ENCODE results near the gene IMMP2L. TPM values are rescaled to one million over a fixed set of nuclear protein-coding genes. Genes with fewer than 3 reads are reported as not detected.

The IMMP2L gene
- total RNA-seq, 1 donor from 2014 or later = 31.9 TPM

GRCh38 chr7:110988348-110988747 lies 573.9 kb downstream of the IMMP2L start:
- no peak for DNase-seq
- Mint-ChIP-seq H3K9me3 (no peaks in the 10 kb centered on the region), H3K4me3 (no peak overlapping the region), H3K27me3 (no peaks in the 10 kb centered on the region), H3K27ac (no peak overlapping the region), H3K36me3 (ENCODE audit: low read depth) (no peaks in the 10 kb centered on the region), H3K4me1 (no peaks in the 10 kb centered on the region)
- intact Hi-C loops (cut with micrococcal nuclease) = no loop called here
- ChIA-PET CTCF (no interaction called here), POLR2A (no interaction called here)
- ATAC-seq (ENCODE audit: low read depth) = no peak
- no peak for TF ChIP-seq CTCF (IDR thresholded peaks at IDR 0.05)

DNA sequence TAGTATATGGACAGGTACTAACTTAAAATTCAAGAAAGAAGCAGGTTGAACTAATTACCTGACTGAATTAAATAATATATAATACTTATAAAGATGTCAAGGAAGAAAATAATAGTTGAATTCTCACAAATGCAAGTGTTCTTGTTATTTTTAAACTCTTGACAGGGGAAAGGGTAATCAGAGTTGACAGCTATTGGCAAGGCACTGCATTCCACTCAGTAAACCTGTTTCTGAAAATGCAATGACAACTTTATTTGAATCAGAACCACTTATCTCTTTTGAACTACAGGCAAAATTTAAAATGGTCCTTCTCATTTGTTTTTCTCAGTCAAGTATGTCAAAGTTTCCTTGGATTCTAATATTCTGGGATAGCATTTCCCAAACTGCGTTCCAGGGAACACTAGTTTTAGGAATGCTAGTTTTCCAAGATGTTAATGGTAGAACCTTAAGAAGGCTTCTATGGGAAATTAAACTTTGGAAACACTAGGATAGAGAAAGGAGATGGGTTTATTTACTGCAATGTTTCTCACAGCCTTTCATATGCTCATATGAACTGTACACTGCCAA lies 575.1 kb downstream of the IMMP2L start:
- Mint-ChIP-seq H3K27ac (no peak overlapping the region), H3K9me3 (no peaks in the 10 kb centered on the region), H3K36me3 (ENCODE audit: low read depth) (no peaks in the 10 kb centered on the region), H3K4me1 (no peaks in the 10 kb centered on the region), H3K4me3 (no peak overlapping the region), H3K27me3 (no peaks in the 10 kb centered on the region)
- CTCF ChIA-PET = no interaction called here
- no peak for TF ChIP-seq CTCF (IDR thresholded peaks at IDR 0.05)
- intact Hi-C loops (cut with micrococcal nuclease) = no loop called here
- ATAC-seq (ENCODE audit: low read depth) (no peak), DNase-seq (no peak)
- POLR2A ChIA-PET = no interaction called here

DNA sequence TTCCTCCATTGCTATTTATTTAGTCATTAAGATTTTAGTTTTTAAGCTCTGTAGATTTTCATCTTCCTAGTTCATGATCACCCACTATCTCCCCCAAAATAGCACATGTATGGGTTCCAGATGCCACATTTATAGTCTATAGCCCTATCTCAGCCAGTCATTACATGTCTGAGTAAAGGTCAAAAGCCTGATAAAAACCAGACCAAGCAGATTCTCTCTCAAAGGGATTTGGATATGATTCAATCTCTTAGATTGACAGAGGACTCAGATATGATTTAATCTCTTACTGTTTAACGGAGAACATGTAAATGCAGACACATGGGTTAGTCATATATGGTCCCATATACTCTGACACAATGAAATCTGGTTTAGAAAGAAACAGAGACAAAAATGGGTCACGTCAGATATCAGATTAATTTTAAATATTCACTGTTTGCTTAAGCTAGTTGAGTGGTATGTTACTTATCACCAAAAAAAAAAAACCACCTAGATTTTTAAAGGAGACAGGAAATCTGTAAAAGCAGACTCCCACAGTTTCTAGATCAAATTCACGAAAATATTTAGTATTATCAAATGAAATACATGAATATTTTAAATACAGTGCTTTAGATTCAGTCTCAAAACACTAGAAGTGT lies 578.4 kb downstream of the IMMP2L start:
- Mint-ChIP-seq H3K27me3 (no peaks in the 10 kb centered on the region), H3K9me3 (no peaks in the 10 kb centered on the region), H3K4me3 (no peak overlapping the region), H3K4me1 (no peaks in the 10 kb centered on the region), H3K27ac (no peak overlapping the region), H3K36me3 (ENCODE audit: low read depth) (no peaks in the 10 kb centered on the region)
- DNase-seq (no peak), ATAC-seq (ENCODE audit: low read depth) (no peak)
- ChIA-PET CTCF (no interaction called here), POLR2A (no interaction called here)
- TF ChIP-seq CTCF (IDR thresholded peaks at IDR 0.05) = no peak
- intact Hi-C loops (cut with micrococcal nuclease) = no loop called here

- H3K4me1 Mint-ChIP-seq = no peaks in the 10 kb centered on the region
- H3K27ac Mint-ChIP-seq = no peak overlapping the region
- ChIA-PET POLR2A (no interaction called here), CTCF (no interaction called here)
- no peaks in the 10 kb centered on the region for H3K27me3 Mint-ChIP-seq
- intact Hi-C loops (cut with micrococcal nuclease) = no loop called here
- no peaks in the 10 kb centered on the region for H3K9me3 Mint-ChIP-seq
- ATAC-seq (ENCODE audit: low read depth) (no peak), DNase-seq (no peak)
- no peaks in the 10 kb centered on the region for H3K36me3 Mint-ChIP-seq (ENCODE audit: low read depth)
- H3K4me3 Mint-ChIP-seq = no peak overlapping the region
- no peak for TF ChIP-seq CTCF (IDR thresholded peaks at IDR 0.05)
Measured at GRCh38 chr7:110977127-110977737, 585.1 kb downstream of the IMMP2L start.

DNA sequence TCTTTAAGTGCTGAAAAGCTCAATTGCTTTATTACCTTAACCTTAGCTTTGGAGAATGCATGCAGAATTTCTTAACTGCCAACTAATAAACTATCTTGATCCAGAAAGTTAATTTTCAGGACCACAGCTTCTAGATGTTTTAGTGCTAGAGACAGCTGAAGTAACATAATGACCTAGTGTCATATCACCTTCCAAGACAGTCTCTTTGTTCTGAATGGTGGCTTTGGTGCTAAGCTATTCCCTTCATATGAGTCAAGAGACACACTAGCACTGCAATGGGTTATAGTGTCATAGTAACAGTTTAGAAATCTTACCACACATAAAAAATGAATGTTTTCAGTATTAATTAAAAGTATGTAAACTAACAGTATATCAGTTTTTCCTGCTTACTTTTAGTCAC lies 586.8 kb downstream of the IMMP2L start:
- Mint-ChIP-seq H3K27ac (no peak overlapping the region), H3K4me3 (no peak overlapping the region), H3K9me3 (no peaks in the 10 kb centered on the region), H3K36me3 (ENCODE audit: low read depth) (no peaks in the 10 kb centered on the region), H3K27me3 (no peaks in the 10 kb centered on the region), H3K4me1 (no peaks in the 10 kb centered on the region)
- intact Hi-C loops (cut with micrococcal nuclease) = no loop called here
- DNase-seq = no peak
- no peak for ATAC-seq (ENCODE audit: low read depth)
- CTCF ChIA-PET = no interaction called here
- TF ChIP-seq CTCF (IDR thresholded peaks at IDR 0.05) = no peak
- POLR2A ChIA-PET = no interaction called here
